DND-41 (cell line): Measurements from ENCODE around the gene NUMA1.

Source experiments
- EZH2 ChIP-seq: IDR thresholded peaks from 3 replicates; pipeline ENCODE4 v1.6.1; 2012; ENCODE audit warnings: borderline replicate concordance, low read depth, mild to moderate bottlenecking, moderate library complexity, low read length, inconsistent platforms; ENCODE audit not compliant: severe bottlenecking
- TF ChIP-seq, protein P1 (sequence below): IDR thresholded peaks from 2 replicates; pipeline ENCODE4 v1.5.1; 2012; ENCODE audit warnings: borderline replicate concordance, low read length, moderate library complexity, mild to moderate bottlenecking; ENCODE audit not compliant: poor library complexity, severe bottlenecking; ENCODE audit errors: extremely low read depth

DNA sequence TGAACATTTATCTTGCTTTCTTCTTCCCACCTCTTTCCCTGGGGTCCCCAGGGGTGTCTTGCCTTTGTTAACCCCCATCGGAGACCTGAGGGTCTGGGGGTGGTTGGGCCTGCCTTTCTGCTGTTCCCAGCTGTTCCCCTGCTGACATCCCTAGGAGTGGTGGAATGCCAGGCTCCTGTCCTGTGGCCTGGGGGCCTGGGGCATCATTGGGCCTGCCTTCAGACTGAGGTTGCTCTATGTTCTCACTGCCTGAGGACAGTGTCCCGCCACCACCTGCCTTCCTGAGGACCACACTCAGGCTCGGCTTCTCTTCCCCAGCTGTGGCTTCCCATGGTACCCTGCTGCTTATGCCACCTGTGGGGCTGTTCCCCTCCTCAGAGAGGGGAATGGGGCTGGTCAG, 82.7 kb downstream of the NUMA1 start:
- TF ChIP-seq, protein P1, sequence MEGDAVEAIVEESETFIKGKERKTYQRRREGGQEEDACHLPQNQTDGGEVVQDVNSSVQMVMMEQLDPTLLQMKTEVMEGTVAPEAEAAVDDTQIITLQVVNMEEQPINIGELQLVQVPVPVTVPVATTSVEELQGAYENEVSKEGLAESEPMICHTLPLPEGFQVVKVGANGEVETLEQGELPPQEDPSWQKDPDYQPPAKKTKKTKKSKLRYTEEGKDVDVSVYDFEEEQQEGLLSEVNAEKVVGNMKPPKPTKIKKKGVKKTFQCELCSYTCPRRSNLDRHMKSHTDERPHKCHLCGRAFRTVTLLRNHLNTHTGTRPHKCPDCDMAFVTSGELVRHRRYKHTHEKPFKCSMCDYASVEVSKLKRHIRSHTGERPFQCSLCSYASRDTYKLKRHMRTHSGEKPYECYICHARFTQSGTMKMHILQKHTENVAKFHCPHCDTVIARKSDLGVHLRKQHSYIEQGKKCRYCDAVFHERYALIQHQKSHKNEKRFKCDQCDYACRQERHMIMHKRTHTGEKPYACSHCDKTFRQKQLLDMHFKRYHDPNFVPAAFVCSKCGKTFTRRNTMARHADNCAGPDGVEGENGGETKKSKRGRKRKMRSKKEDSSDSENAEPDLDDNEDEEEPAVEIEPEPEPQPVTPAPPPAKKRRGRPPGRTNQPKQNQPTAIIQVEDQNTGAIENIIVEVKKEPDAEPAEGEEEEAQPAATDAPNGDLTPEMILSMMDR = no peak
- TF ChIP-seq EZH2 = no peak
